RWPE2 (cell line): ENCODE measurements around the gene SCOC.

ENCODE experiments used
- ATAC-seq: fragments of 200-7000 bp; cut with Tn5 transposase; 3 replicates; pipeline ENCODE4 v1.9.1; 2021; ENCODE audit warnings: low read depth
- DNase-seq: peaks from one replicate; pipeline ENCODE4 v3.0.0-alpha.2; 2020; ENCODE audit warnings: low spot score
- H3K27ac ChIP-seq: fragments of 450-650 bp; 2 replicates; pipeline ENCODE4 v1.5.1; 2017; ENCODE audit warnings: mild to moderate bottlenecking; ENCODE audit not compliant: poor library complexity, severe bottlenecking
- H3K27me3 ChIP-seq: fragments of 250-450 bp; sonication (Bioruptor Pico); 2 replicates; pipeline ENCODE4 v1.5.1; 2021; ENCODE audit warnings: mild to moderate bottlenecking, moderate library complexity; ENCODE audit not compliant: insufficient read depth, poor library complexity, severe bottlenecking
- H3K36me3 ChIP-seq: fragments of 250-450 bp; sonication (Bioruptor Pico); 2 replicates; pipeline ENCODE4 v1.5.1; 2020; ENCODE audit warnings: low read depth, mild to moderate bottlenecking, moderate library complexity
- H3K4me1 ChIP-seq: fragments of 250-450 bp; sonication (Bioruptor Pico); 2 replicates; pipeline ENCODE4 v1.5.1; 2021; ENCODE audit warnings: mild to moderate bottlenecking, moderate library complexity; ENCODE audit not compliant: insufficient read depth, poor library complexity, severe bottlenecking
- H3K4me3 ChIP-seq: fragments of 250-450 bp; sonication (Bioruptor Pico); 2 replicates; pipeline ENCODE4 v1.5.1; 2021; ENCODE audit warnings: mild to moderate bottlenecking, moderate library complexity; ENCODE audit not compliant: severe bottlenecking
- H3K9me3 ChIP-seq: fragments of 250-450 bp; sonication (Bioruptor Pico); 2 replicates; pipeline ENCODE4 v1.5.1; 2021; ENCODE audit warnings: mild to moderate bottlenecking, moderate library complexity; ENCODE audit not compliant: severe bottlenecking
- CTCF ChIP-seq: fragments of 450-650 bp; IDR thresholded peaks from one replicate; pipeline ENCODE4 v1.5.1; 2017; ENCODE audit warnings: mild to moderate bottlenecking, moderate library complexity; ENCODE audit not compliant: poor library complexity, severe bottlenecking

Gene SCOC

GRCh38 chr4:140373328-140374129 lies at the start of gene SCOC:
SCOC (plus strand) TSS chr4:140373646; CDS start chr4:140379171, 5,525 bp downstream.
- Histone ChIP-seq H3K4me3 (peak within 1 kb of the TSS; percentile 88), H3K27me3 (no peaks in the 10 kb centered on the region), H3K4me1 (peaks cover 14% of the 10 kb centered on the region), H3K9me3 (no peaks in the 10 kb centered on the region), H3K36me3 (0 out of 2 replicates have a peak, but pooled peaks cover 5% of the 10 kb centered on the region), H3K27ac (peak within 1 kb of the TSS; percentile 77)
- TF ChIP-seq CTCF = no peak
- DNase-seq = peak; percentile 98
- peak; percentile 88 for ATAC-seq

- ATAC-seq (peak; percentile 85), DNase-seq (no peak)
- Histone ChIP-seq H3K27ac (no peak overlapping the region), H3K4me3 (no peak overlapping the region), H3K36me3 (no peaks in the 10 kb centered on the region), H3K9me3 (no peaks in the 10 kb centered on the region), H3K4me1 (no peaks in the 10 kb centered on the region), H3K27me3 (no peaks in the 10 kb centered on the region)
- TF ChIP-seq CTCF = peak; percentile 82
Measured at GRCh38 chr4:140326395-140326993, 47.0 kb upstream of the SCOC start.

- H3K9me3 ChIP-seq = no peaks in the 10 kb centered on the region
- H3K36me3 ChIP-seq = no peaks in the 10 kb centered on the region
- H3K4me3 ChIP-seq = no peak overlapping the region
- DNase-seq = no peak
- no peaks in the 10 kb centered on the region for H3K4me1 ChIP-seq
- no peak for ATAC-seq
- no peak overlapping the region for H3K27ac ChIP-seq
- no peaks in the 10 kb centered on the region for H3K27me3 ChIP-seq
- TF ChIP-seq CTCF = peak; percentile 82
Measured at GRCh38 chr4:140330311-140330900, 43.0 kb upstream of the SCOC start.

GRCh38 chr4:140331245-140331644 lies 42.2 kb upstream of the SCOC start:
- H3K4me3 ChIP-seq = no peak overlapping the region
- no peaks in the 10 kb centered on the region for H3K27me3 ChIP-seq
- no peak overlapping the region for H3K27ac ChIP-seq
- no peaks in the 10 kb centered on the region for H3K9me3 ChIP-seq
- H3K4me1 ChIP-seq = no peaks in the 10 kb centered on the region
- no peaks in the 10 kb centered on the region for H3K36me3 ChIP-seq
- ATAC-seq (no peak), DNase-seq (no peak)
- no peak for TF ChIP-seq CTCF

- no peak overlapping the region for H3K4me3 ChIP-seq
- H3K9me3 ChIP-seq = no peaks in the 10 kb centered on the region
- no peak for TF ChIP-seq CTCF
- no peaks in the 10 kb centered on the region for H3K36me3 ChIP-seq
- H3K27ac ChIP-seq = no peak overlapping the region
- H3K4me1 ChIP-seq = no peaks in the 10 kb centered on the region
- no peaks in the 10 kb centered on the region for H3K27me3 ChIP-seq
- DNase-seq = no peak
- no peak for ATAC-seq
Measured at GRCh38 chr4:140331876-140332275, 41.6 kb upstream of the SCOC start.
